K562 (cell line): ENCODE data around the gene DVL2.

ENCODE experiments used
- ADNP ChIP-seq: fragments of 200-800 bp; sonication (Bioruptor generic); IDR thresholded peaks from 2 replicates; pipeline ENCODE4 v1.6.1; 2016; ENCODE audit warnings: missing genetic modification characterization, missing compliant biosample characterization
- CHD2 ChIP-seq: IDR thresholded peaks from 2 replicates; pipeline ENCODE4 v1.6.1; 2011; ENCODE audit warnings: low read depth, low read length
- GABPA ChIP-seq: fragments of 200-800 bp; sonication (Bioruptor generic); conservative IDR thresholded peaks from 2 replicates; pipeline ENCODE4 v1.6.1; 2016; ENCODE audit warnings: low read depth, missing genetic modification characterization, missing compliant biosample characterization
- POLR2A ChIP-seq: fragments of 450-650 bp; conservative IDR thresholded peaks from 2 replicates; pipeline ENCODE4 v1.6.1; 2016
- POLR2AphosphoS5 ChIP-seq: IDR thresholded peaks from 2 replicates; pipeline ENCODE4 v1.6.1; 2011; ENCODE audit warnings: mild to moderate bottlenecking, low read depth, low read length, moderate library complexity; ENCODE audit not compliant: control insufficient read depth, insufficient read depth
- ZSCAN29 ChIP-seq: fragments of 450-650 bp; IDR thresholded peaks from 2 replicates; pipeline ENCODE4 v1.6.1; 2017
- TF ChIP-seq, protein P1 (sequence below): IDR thresholded peaks from 3 replicates; pipeline ENCODE4 v1.6.1; 2011; ENCODE audit warnings: borderline replicate concordance, mild to moderate bottlenecking, moderate library complexity; ENCODE audit not compliant: insufficient read length; ENCODE audit errors: extremely low read depth

DNA sequence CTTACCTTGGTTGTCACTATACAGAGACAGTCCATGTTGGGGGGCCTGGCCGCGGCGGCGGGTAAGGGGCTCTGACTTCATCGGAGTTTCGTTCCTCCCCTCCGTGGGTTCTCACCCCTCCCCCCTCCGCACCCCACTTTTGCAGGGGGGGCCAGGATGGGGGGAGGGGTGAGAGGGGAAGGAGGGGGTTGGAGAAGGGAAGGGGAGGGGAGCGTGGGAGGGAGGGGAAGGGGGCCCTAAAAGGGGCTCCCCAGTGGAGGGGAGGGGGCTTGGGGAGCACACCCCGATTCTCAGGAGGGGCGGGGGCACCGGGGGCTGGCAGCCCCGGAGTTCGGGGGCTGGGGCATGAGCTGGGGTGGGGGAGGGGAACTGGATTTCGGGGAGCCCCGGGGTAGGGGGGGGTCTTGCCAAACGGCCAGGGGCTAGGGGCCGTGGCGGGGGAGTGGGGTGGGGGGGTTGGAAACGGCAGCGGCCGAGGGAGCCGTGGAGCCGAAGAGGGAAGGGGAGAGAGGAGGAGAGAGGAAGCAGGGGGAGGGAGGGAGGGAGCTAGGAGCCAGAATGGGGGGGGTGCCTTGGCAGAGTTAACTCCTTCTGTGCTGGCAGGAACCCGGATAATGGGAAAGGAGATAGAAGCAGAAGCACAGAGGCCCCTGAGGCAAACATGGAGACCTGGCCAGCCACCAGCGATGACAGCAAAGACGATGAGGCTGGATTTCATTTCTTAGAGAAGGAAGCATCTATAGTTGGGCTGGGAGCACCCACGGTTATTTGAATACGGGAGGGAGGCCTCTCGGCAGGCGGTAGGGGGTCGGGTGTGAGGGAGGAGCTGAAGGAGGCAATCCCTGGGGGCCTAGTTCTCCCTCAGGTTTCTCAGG is 17.0 kb downstream of the DVL2 start:
- TF ChIP-seq POLR2A (0 out of 2 replicates have a peak, but pooled peaks have one; percentile 24), POLR2AphosphoS5 (no peak), GABPA (tag) (no peak), CHD2 (no peak), ADNP (tag) (no peak), ZSCAN29 (no peak)
- TF ChIP-seq, protein P1, sequence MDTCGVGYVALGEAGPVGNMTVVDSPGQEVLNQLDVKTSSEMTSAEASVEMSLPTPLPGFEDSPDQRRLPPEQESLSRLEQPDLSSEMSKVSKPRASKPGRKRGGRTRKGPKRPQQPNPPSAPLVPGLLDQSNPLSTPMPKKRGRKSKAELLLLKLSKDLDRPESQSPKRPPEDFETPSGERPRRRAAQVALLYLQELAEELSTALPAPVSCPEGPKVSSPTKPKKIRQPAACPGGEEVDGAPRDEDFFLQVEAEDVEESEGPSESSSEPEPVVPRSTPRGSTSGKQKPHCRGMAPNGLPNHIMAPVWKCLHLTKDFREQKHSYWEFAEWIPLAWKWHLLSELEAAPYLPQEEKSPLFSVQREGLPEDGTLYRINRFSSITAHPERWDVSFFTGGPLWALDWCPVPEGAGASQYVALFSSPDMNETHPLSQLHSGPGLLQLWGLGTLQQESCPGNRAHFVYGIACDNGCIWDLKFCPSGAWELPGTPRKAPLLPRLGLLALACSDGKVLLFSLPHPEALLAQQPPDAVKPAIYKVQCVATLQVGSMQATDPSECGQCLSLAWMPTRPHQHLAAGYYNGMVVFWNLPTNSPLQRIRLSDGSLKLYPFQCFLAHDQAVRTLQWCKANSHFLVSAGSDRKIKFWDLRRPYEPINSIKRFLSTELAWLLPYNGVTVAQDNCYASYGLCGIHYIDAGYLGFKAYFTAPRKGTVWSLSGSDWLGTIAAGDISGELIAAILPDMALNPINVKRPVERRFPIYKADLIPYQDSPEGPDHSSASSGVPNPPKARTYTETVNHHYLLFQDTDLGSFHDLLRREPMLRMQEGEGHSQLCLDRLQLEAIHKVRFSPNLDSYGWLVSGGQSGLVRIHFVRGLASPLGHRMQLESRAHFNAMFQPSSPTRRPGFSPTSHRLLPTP = no peak
